NB4 (cell line): ENCODE measurements around the gene NOP16.

ENCODE experiments used
- CTCF ChIP-seq: IDR thresholded peaks from one replicate; pipeline ENCODE4 v1.5.1; 2012; ENCODE audit warnings: low read depth, low read length
- POLR2A ChIP-seq: IDR thresholded peaks from 2 replicates; pipeline ENCODE4 v1.6.1; 2011; ENCODE audit warnings: mild to moderate bottlenecking; ENCODE audit not compliant: insufficient read length; ENCODE audit errors: extremely low read depth

DNA sequence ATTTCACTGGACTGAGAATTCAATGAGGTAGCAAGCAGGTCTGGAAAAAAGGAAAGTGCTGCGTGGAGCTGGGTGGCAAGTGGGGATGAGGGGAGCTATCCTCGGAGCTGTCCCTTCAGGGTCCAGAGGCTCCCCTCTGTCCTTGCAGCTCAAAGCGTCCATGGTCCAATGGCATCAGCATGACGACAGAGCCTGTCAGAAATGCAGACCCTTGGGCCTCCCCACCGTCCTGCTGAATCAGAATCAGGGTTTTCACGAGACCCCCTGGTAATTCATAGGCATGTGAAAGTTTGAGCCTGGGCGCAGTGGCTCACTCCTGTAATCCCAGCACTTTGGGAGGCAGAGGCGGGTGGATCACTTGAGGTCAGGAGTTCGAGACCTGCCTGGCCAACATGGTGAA is 5.7 kb upstream of the NOP16 start:
- TF ChIP-seq CTCF: no peak
- TF ChIP-seq POLR2A: no peak
